SK-N-SH (cell line): ENCODE results near the gene EXD2. TPM values are rescaled to one million over a fixed set of nuclear protein-coding genes. Genes with fewer than 3 reads are reported as not detected.

Experiments used
- CTCF ChIA-PET: fragments of 300-600, 350-600 bp; formaldehyde crosslinking; extraction: SDS; loops from one replicate; lab custom pipeline; 2021; lab: Yijun Ruan, JAX
- POLR2A ChIA-PET: fragments of 350-600 bp; sonication (Branson Sonifier 250); formaldehyde crosslinking; extraction: SDS; loops from one replicate; lab custom pipeline; 2020; ENCODE audit warnings: antibody characterized with exemption, inconsistent platforms; lab: Yijun Ruan, JAX
- DNase-seq: peaks from one replicate; pipeline ENCODE4 v3.0.0; 2012
- H2AFZ ChIP-seq: fragments of 200-600 bp; sonication (generic); 2 replicates; pipeline ENCODE4 v1.8.1; 2016; ENCODE audit warnings: antibody characterized with exemption, mild to moderate bottlenecking, low read depth
- H3F3A ChIP-seq: fragments of 200-600 bp; sonication (generic); replicated peaks from 2 replicates; pipeline ENCODE3; 2016; ENCODE audit warnings: antibody characterized with exemption, mild to moderate bottlenecking; ENCODE audit not compliant: insufficient read depth
- H3K27ac ChIP-seq, 2 experiments: fragments of 200-500 bp in 1 of 2; fragments of 200-600 bp in 1 of 2; sonication (Bioruptor generic) in 1 of 2; sonication (generic), shearing (Covaris generic) in 1 of 2; 2 replicates each; pipeline versions ENCODE4 v1.5.1 to v1.6.1; 2014 to 2016; ENCODE audit warnings: low read depth in 2 of 2, inconsistent platforms in 1 of 2, low read length in 1 of 2, mild to moderate bottlenecking in 1 of 2, mixed read lengths in 1 of 2
- H3K27me3 ChIP-seq: fragments of 200-600 bp; sonication (generic), shearing (Covaris generic); 2 replicates; pipeline ENCODE4 v1.6.1; 2016; ENCODE audit warnings: mixed run types; ENCODE audit not compliant: insufficient read depth
- H3K36me3 ChIP-seq, 2 experiments: fragments of 200-500 bp in 1 of 2; fragments of 200-600 bp in 1 of 2; sonication (Bioruptor generic) in 1 of 2; sonication (generic) in 1 of 2; replicated peaks in 1 of 2; 2 replicates each; pipeline versions ENCODE3 to v1.5.1; 2014 to 2016; ENCODE audit warnings: low read length in 1 of 2, mild to moderate bottlenecking in 1 of 2; ENCODE audit not compliant: insufficient read depth in 2 of 2, control insufficient read depth in 1 of 2
- H3K4me1 ChIP-seq, 2 experiments: fragments of 200-500 bp in 1 of 2; fragments of 200-600 bp in 1 of 2; sonication (Bioruptor generic) in 1 of 2; sonication (generic), shearing (Covaris generic) in 1 of 2; 2 replicates each; pipeline versions ENCODE4 v1.5.1 to v1.6.1; 2014 to 2016; ENCODE audit warnings: low read depth in 1 of 2, low read length in 1 of 2, mixed run types in 1 of 2; ENCODE audit not compliant: insufficient read depth in 2 of 2, control insufficient read depth in 1 of 2
- H3K4me2 ChIP-seq: fragments of 200-600 bp; sonication (generic), shearing (Covaris generic); 2 replicates; pipeline ENCODE4 v1.6.1; 2017; ENCODE audit warnings: mixed run types
- H3K4me3 ChIP-seq, 2 experiments: fragments of 200-500 bp in 1 of 2; fragments of 200-600 bp in 1 of 2; sonication (Bioruptor generic) in 1 of 2; sonication (generic), shearing (Covaris generic) in 1 of 2; 2 replicates each; pipeline versions ENCODE4 v1.5.1 to v1.8.1; 2014 to 2016; ENCODE audit warnings: low read depth in 2 of 2, inconsistent platforms in 1 of 2, low read length in 1 of 2, mild to moderate bottlenecking in 1 of 2, mixed read lengths in 1 of 2, moderate library complexity in 1 of 2
- H3K79me2 ChIP-seq: fragments of 200-600 bp; sonication (generic); 2 replicates; pipeline ENCODE4 v1.8.1; 2017; ENCODE audit warnings: mild to moderate bottlenecking; ENCODE audit not compliant: insufficient read depth
- H3K9ac ChIP-seq: fragments of 200-600 bp; sonication (generic); 2 replicates; pipeline ENCODE4 v1.6.1; 2017; ENCODE audit warnings: mixed run types
- H3K9me2 ChIP-seq: fragments of 200-600 bp; sonication (generic); 2 replicates; pipeline ENCODE4 v1.6.1; 2017; ENCODE audit warnings: mixed run types
- H3K9me3 ChIP-seq: fragments of 200-600 bp; sonication (generic); 2 replicates; pipeline ENCODE4 v1.6.1; 2017; ENCODE audit warnings: mixed run types, mild to moderate bottlenecking, moderate library complexity
- H4K20me1 ChIP-seq: fragments of 200-600 bp; sonication (generic); 2 replicates; pipeline ENCODE4 v1.6.1; 2017; ENCODE audit warnings: mild to moderate bottlenecking, mixed run types; ENCODE audit not compliant: insufficient read depth
- CHD2 ChIP-seq: fragments of 150-350 bp; IDR thresholded peaks from 2 replicates; pipeline ENCODE4 v1.6.1; 2018; ENCODE audit warnings: low read length; ENCODE audit not compliant: partially characterized antibody
- EP300 ChIP-seq, 2 experiments: IDR thresholded peaks; 2 replicates each; pipeline versions ENCODE4 v1.4.0 to v1.6.1; 2012; ENCODE audit warnings: borderline replicate concordance in 1 of 2, low read depth in 1 of 2, low read length in 1 of 2
- EZH2phosphoT487 ChIP-seq: fragments of 200-600 bp; sonication (generic); IDR thresholded peaks from 2 replicates; pipeline ENCODE4 v1.6.1; 2017; ENCODE audit warnings: low read depth, mixed run types, mild to moderate bottlenecking, antibody characterized with exemption, moderate library complexity, borderline replicate concordance
- GABPA ChIP-seq: IDR thresholded peaks from 2 replicates; pipeline ENCODE4 v1.4.0; 2012; ENCODE audit warnings: low read depth, mild to moderate bottlenecking
- GATA2 ChIP-seq: sonication (generic); formaldehyde crosslinking; IDR thresholded peaks from 2 replicates; pipeline ENCODE4 v1.5.0; 2020; ENCODE audit warnings: mild to moderate bottlenecking, missing genetic modification reagents
- IRF3 ChIP-seq: fragments of 150-350 bp; IDR thresholded peaks from 2 replicates; pipeline ENCODE4 v1.6.1; 2016; ENCODE audit warnings: mild to moderate bottlenecking, low read depth, low read length
- MAX ChIP-seq: IDR thresholded peaks from 2 replicates; pipeline ENCODE4 v1.4.0; 2012; ENCODE audit warnings: low read depth
- MEF2A ChIP-seq: IDR thresholded peaks from 2 replicates; pipeline ENCODE4 v1.4.0; 2012; ENCODE audit warnings: low read depth, borderline replicate concordance
- MXI1 ChIP-seq: IDR thresholded peaks from 2 replicates; pipeline ENCODE4 v1.6.1; 2012; ENCODE audit warnings: mild to moderate bottlenecking, low read depth, low read length, improper control_type of control experiment
- NFIC ChIP-seq: IDR thresholded peaks from 2 replicates; pipeline ENCODE4 v1.4.0; 2012; ENCODE audit warnings: borderline replicate concordance
- RAD21 ChIP-seq: IDR thresholded peaks from 2 replicates; pipeline ENCODE4 v1.6.1; 2012; ENCODE audit warnings: mild to moderate bottlenecking, low read length
- RCOR1 ChIP-seq: fragments of 150-350 bp; IDR thresholded peaks from 2 replicates; pipeline ENCODE4 v1.6.1; 2017; ENCODE audit warnings: antibody characterized with exemption, low read length
- RFX5 ChIP-seq: IDR thresholded peaks from 2 replicates; pipeline ENCODE4 v1.6.1; 2012; ENCODE audit warnings: mild to moderate bottlenecking, improper control_type of control experiment, low read length
- SMC3 ChIP-seq: IDR thresholded peaks from 2 replicates; pipeline ENCODE4 v1.6.1; 2012; ENCODE audit warnings: low read depth, low read length, improper control_type of control experiment
- TAF1 ChIP-seq: IDR thresholded peaks from 2 replicates; pipeline ENCODE4 v1.6.1; 2012; ENCODE audit warnings: low read depth, mild to moderate bottlenecking, low read length, moderate library complexity, borderline replicate concordance
- TCF12 ChIP-seq: IDR thresholded peaks from 2 replicates; pipeline ENCODE4 v1.4.0; 2012
- USF1 ChIP-seq: IDR thresholded peaks from 2 replicates; pipeline ENCODE4 v1.4.0; 2012; ENCODE audit warnings: low read depth, borderline replicate concordance
- USF2 ChIP-seq: fragments of 150-350 bp; IDR thresholded peaks from 2 replicates; pipeline ENCODE4 v1.6.1; 2017; ENCODE audit warnings: antibody characterized with exemption, low read length, low read depth, borderline replicate concordance
- WGBS: methylation state at CpG from one replicate; pipeline ENCODE4 v1.1.6; 2017; ENCODE audit warnings: low lambda C conversion rate; 5-methylcytosine and 5-hydroxymethylcytosine counted together
- polyA plus RNA-seq, 3 experiments: library from polyadenylated mRNA; depleted of rRNA; stranded (reverse); fragments of >200 nt; gene quantifications; 2 replicates each; pipeline ENCODE4 v1.2.3, GENCODE V29; 2012

Gene EXD2
- polyA plus RNA-seq, 1 of the 3 experiments (the other 2 are of a cell fraction) = 15.1 TPM

GRCh38 chr14:69237142-69237541, 45.8 kb downstream of the EXD2 start:
- no peaks in the 10 kb centered on the region; a peak in 1 of 4 replicates for H3K4me1 ChIP-seq
- TF ChIP-seq MXI1 (no peak), USF1 (no peak), TAF1 (no peak), TCF12 (no peak)
- no peak overlapping the region for H3K4me3 ChIP-seq
- H4K20me1 ChIP-seq = no peaks in the 10 kb centered on the region
- H3K36me3 ChIP-seq = peaks cover 23 to 72% of the 10 kb centered on the region in 2 experiments
- H3K27ac ChIP-seq = no peak overlapping the region
- peaks cover 5% of the 10 kb centered on the region for H3F3A ChIP-seq
- no peak overlapping the region for H3K9ac ChIP-seq
- 100% methylated on average over 1 of the region's 1 CpG for WGBS
- ChIA-PET CTCF (interaction anchor here (2.7 kb wide), 1 partner anchor 224 kb away, joined by 9 read pairs; no protein-coding TSS in a partner anchor), POLR2A (no interaction called here)
- no peak overlapping the region for H3K4me2 ChIP-seq
- no peak for DNase-seq
- no peaks in the 10 kb centered on the region for H3K27me3 ChIP-seq
- no peaks in the 10 kb centered on the region for H3K9me3 ChIP-seq
- no peak overlapping the region for H2AFZ ChIP-seq
- H3K9me2 ChIP-seq = no peaks in the 10 kb centered on the region
- no peaks in the 10 kb centered on the region for H3K79me2 ChIP-seq

- no peaks in the 10 kb centered on the region for H3K79me2 ChIP-seq
- H3K9me3 ChIP-seq = no peaks in the 10 kb centered on the region
- ChIA-PET CTCF (interaction anchor here (1.2 kb wide), 1 partner anchor 87 kb away, joined by 3 read pairs; no protein-coding TSS in a partner anchor), POLR2A (no interaction called here)
- no peak for DNase-seq
- H2AFZ ChIP-seq = no peak overlapping the region
- peaks cover 23 to 71% of the 10 kb centered on the region in 2 experiments for H3K36me3 ChIP-seq
- peaks cover 7% of the 10 kb centered on the region for H3F3A ChIP-seq
- H3K9ac ChIP-seq = no peak overlapping the region
- no peaks in the 10 kb centered on the region for H4K20me1 ChIP-seq
- H3K9me2 ChIP-seq = no peaks in the 10 kb centered on the region
- no peaks in the 10 kb centered on the region; a peak in 1 of 4 replicates for H3K4me1 ChIP-seq
- no peak overlapping the region for H3K27ac ChIP-seq
- 89% methylated on average over 6 of the region's 12 CpGs for WGBS
- no peaks in the 10 kb centered on the region for H3K27me3 ChIP-seq
- no peak overlapping the region for H3K4me2 ChIP-seq
- H3K4me3 ChIP-seq = no peak overlapping the region
- TF ChIP-seq MAX (no peak), MXI1 (no peak), TCF12 (no peak), EZH2phosphoT487 (no peak), SMC3 (no peak), NFIC (no peak), USF2 (no peak), RAD21 (no peak), GATA2 (CRISPR knock-in tag) (no peak), CHD2 (no peak), RFX5 (no peak), EP300 (IDR thresholded peaks at IDR 0.05; ENCODE audit: borderline replicate concordance in 1 of 2, low read depth in 1 of 2, low read length in 1 of 2) (no peak), GABPA (no peak), MEF2A (no peak), RCOR1 (no peak), IRF3 (no peak)
- TF ChIP-seq, all 33 proteins: peak for 0
These were observed 46.3 kb downstream of the EXD2 start for GRCh38 chr14:69237584-69237983.
